Uterus (tissue), 4 donors: ENCODE measurements around the gene IRS2. TPM values are rescaled to one million over a fixed set of nuclear protein-coding genes. Genes with fewer than 3 reads are reported as not detected.

ENCODE experiments used
- DNase-seq, 2 donors: peaks; one replicate each; pipeline ENCODE4 v3.0.0-alpha.2; 2019 to 2020
- H3K27ac ChIP-seq, 2 donors: fragments of 200-600 bp; sonication (generic); 1 replicate in 1 of 2; 2 replicates in 1 of 2; pipeline ENCODE4 v1.5.1; 2016 to 2018
- H3K27me3 ChIP-seq, 2 donors: fragments of 200-600 bp; sonication (generic); one replicate each; pipeline ENCODE4 v1.5.1; 2018 to 2019; ENCODE audit warnings: control low read depth in 1 of 2
- H3K36me3 ChIP-seq, 2 donors: fragments of 200-600 bp; sonication (generic); one replicate each; pipeline ENCODE4 v1.5.1; 2019; ENCODE audit warnings: control low read depth in 1 of 2
- H3K4me1 ChIP-seq, 2 donors: fragments of 200-600 bp; sonication (generic); one replicate each; pipeline ENCODE4 v1.5.1; 2018 to 2019; ENCODE audit warnings: control low read depth in 1 of 2
- H3K4me3 ChIP-seq, 2 donors: fragments of 200-600 bp; sonication (generic); 1 replicate in 1 of 2; 2 replicates in 1 of 2; pipeline ENCODE4 v1.5.1; 2018 to 2019; ENCODE audit warnings: mild to moderate bottlenecking in 1 of 2
- H3K9me3 ChIP-seq, 2 donors: fragments of 200-600 bp; sonication (generic); one replicate each; pipeline ENCODE4 v1.5.1; 2019; ENCODE audit warnings: control low read depth in 1 of 2
- POLR2A ChIP-seq, 2 donors: fragments of 450-650 bp; IDR thresholded peaks; one replicate each; pipeline ENCODE4 v1.6.1; 2016; ENCODE audit warnings: antibody characterized with exemption in 2 of 2, mild to moderate bottlenecking in 1 of 2, moderate library complexity in 1 of 2
- intact Hi-C: fragments of 100-400 bp; cut with DNase I; formaldehyde crosslinking; loops from one replicate; pipeline ENCODE4 v1.15.1; 2023; ENCODE audit warnings: low total_unique reads
- total RNA-seq, 4 donors: library from RNA; depleted of rRNA in 3 of 4; stranded (reverse); fragments of >200 nt in 3 of 4; gene quantifications; one replicate each; pipeline versions ENCODE4 v1.1.0 to v1.2.4, GENCODE V29; 2014 to 2023
- TF ChIP-seq, protein P1 (sequence below), 4 experiments: fragments of 200-600 bp in 2 of 4; fragments of 450-650 bp in 2 of 4; sonication (generic) in 2 of 4; IDR thresholded peaks; one replicate each; pipeline ENCODE4 v1.5.1; 2016 to 2019; ENCODE audit warnings: antibody characterized with exemption in 4 of 4, mild to moderate bottlenecking in 2 of 4, moderate library complexity in 1 of 4
- donor health status: DM: yes; HTN: yes; CAD: no.

Gene IRS2
- total RNA-seq, 4 donors from 2014 or later: 6.5 to 20.3 (median 11.7) TPM

DNA sequence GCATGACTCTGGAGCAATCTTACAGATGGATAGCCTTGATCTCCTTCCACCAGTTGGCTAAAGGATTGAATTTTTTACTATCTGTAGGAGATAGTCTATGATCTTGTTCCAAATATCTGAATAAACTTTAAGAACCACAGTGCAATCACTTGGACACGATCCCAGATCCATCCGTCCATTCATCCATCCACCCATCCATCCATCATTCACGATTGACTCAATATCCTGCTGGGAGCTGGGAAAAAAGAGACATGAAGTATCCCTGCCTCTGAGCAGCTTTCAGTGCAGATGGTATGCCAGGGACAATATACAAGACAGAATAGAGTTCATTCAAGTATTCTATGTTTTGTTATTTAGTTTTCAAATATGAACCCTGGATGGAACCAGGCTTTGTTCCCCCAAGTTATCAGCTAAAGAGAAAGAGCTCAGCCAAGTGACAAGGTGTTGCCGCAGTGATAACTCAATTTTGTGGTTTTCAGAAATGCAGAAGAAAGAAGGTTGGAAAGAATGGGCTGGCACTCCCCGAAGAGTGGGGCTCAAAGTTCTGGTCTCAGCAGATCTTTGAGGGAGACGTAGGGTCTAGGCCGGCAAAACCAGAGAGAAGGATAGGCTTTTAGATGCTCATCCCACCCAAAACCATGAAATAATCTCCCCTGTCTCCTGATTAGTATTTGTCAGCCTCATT lies 66.3 kb downstream of the IRS2 start:
- H3K36me3 ChIP-seq: no peaks in the 10 kb centered on the region
- H3K9me3 ChIP-seq: no peaks in the 10 kb centered on the region
- TF ChIP-seq POLR2A (IDR thresholded peaks at IDR 0.05): no peak
- TF ChIP-seq, protein P1, sequence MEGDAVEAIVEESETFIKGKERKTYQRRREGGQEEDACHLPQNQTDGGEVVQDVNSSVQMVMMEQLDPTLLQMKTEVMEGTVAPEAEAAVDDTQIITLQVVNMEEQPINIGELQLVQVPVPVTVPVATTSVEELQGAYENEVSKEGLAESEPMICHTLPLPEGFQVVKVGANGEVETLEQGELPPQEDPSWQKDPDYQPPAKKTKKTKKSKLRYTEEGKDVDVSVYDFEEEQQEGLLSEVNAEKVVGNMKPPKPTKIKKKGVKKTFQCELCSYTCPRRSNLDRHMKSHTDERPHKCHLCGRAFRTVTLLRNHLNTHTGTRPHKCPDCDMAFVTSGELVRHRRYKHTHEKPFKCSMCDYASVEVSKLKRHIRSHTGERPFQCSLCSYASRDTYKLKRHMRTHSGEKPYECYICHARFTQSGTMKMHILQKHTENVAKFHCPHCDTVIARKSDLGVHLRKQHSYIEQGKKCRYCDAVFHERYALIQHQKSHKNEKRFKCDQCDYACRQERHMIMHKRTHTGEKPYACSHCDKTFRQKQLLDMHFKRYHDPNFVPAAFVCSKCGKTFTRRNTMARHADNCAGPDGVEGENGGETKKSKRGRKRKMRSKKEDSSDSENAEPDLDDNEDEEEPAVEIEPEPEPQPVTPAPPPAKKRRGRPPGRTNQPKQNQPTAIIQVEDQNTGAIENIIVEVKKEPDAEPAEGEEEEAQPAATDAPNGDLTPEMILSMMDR (IDR thresholded peaks at IDR 0.05): no peak
- no peaks in the 10 kb centered on the region for H3K4me1 ChIP-seq
- no peaks in the 10 kb centered on the region for H3K27me3 ChIP-seq
- no peak for DNase-seq
- intact Hi-C loops: no loop called here
- no peak overlapping the region for H3K27ac ChIP-seq
- no peak overlapping the region for H3K4me3 ChIP-seq

DNA sequence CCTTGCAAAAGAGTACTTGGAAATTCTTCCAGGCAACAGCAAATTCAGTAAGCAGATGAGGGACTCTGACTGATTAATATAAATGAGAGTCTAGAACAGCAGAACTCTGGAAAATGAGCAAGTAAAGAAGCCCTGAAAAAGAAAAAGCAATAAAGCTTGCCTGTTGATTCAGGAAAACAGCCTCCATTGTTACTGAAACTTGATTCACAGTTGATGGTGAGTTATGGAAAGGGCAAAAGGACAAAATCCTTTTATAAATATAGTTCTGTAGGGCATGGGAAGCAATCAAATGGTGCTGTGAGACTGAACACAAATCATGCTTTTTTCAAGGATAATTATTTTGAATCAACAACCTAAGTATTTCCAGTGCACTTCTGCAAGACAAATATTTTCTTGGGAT lies 67.7 kb downstream of the IRS2 start:
- Histone ChIP-seq H3K4me1 (no peaks in the 10 kb centered on the region), H3K9me3 (no peaks in the 10 kb centered on the region), H3K27ac (no peak overlapping the region), H3K4me3 (no peak overlapping the region), H3K27me3 (no peaks in the 10 kb centered on the region), H3K36me3 (no peaks in the 10 kb centered on the region)
- no peak for TF ChIP-seq POLR2A (IDR thresholded peaks at IDR 0.05)
- TF ChIP-seq, protein P1 (IDR thresholded peaks at IDR 0.05): no peak
- DNase-seq: no peak
- intact Hi-C loops: no loop called here

DNA sequence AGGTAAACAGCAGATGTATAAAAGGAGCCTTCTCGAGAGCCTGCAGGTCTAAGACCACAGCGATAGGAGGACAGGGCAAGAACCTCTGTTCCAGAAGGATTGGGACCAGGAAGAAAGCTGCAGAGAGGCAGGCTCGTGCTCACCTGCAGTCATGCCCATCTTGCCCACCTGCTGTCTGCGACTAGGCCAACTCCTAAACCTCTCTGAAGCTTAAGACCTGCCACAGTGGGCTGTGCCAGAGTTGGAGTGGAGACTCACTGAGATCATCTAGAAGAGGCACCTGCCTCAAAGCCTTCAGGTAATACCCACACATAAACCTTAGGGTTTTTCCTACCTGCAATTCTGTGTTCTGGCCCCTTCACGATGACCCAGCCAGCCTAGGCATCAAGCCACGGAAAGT lies 68.7 kb downstream of the IRS2 start:
- H3K27ac ChIP-seq: no peak overlapping the region
- H3K9me3 ChIP-seq: no peaks in the 10 kb centered on the region
- DNase-seq: no peak
- intact Hi-C loops: no loop called here
- no peak overlapping the region for H3K4me3 ChIP-seq
- H3K36me3 ChIP-seq: no peaks in the 10 kb centered on the region
- H3K4me1 ChIP-seq: no peaks in the 10 kb centered on the region
- no peak for TF ChIP-seq POLR2A (IDR thresholded peaks at IDR 0.05)
- TF ChIP-seq, protein P1 (IDR thresholded peaks at IDR 0.05): no peak
- H3K27me3 ChIP-seq: no peaks in the 10 kb centered on the region

DNA sequence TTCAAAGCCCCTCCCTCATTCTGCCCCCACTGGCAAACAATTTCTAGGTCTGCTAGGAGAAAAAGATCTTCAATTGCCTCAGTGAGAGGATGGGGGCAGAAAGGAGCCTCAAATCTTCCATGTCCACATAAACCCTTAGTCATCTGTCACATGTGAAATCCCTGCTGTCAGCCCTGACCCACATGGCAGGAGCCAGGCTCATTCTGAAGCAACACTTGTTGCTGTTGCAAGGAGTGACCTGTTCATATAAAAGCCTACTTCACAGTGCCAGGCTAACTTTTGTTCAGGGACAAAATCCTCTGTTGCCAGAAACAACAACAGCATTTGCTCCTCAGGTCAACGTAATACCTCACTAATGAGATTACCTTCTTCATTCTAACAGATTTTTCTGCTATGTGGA lies 70.5 kb downstream of the IRS2 start:
- H3K27me3 ChIP-seq: no peaks in the 10 kb centered on the region
- H3K27ac ChIP-seq: no peak overlapping the region
- no peaks in the 10 kb centered on the region for H3K36me3 ChIP-seq
- H3K9me3 ChIP-seq: no peaks in the 10 kb centered on the region
- intact Hi-C loops: no loop called here
- no peaks in the 10 kb centered on the region for H3K4me1 ChIP-seq
- TF ChIP-seq POLR2A (IDR thresholded peaks at IDR 0.05): no peak
- TF ChIP-seq, protein P1 (IDR thresholded peaks at IDR 0.05): no peak
- H3K4me3 ChIP-seq: no peak overlapping the region
- no peak for DNase-seq

DNA sequence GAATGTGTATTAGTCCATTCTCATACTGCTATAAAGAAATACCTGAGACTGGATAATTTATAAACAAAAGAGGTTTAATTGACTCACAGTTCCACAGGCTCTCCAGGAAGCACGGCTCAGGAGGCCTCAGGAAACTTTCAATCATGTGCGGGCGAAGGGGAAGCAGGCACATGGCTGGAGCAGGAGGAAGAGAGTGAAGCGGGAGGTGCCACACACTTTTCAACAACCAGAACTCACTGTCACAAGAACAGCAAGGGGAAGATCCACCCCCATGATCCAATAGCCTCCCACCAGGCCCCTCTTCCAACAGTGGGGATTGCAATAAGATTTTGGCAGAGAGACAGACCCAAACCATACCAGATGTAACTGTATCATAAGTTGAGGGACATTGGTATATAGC lies 72.7 kb downstream of the IRS2 start:
- intact Hi-C loops: no loop called here
- Histone ChIP-seq H3K4me1 (no peaks in the 10 kb centered on the region), H3K27me3 (no peaks in the 10 kb centered on the region), H3K36me3 (no peaks in the 10 kb centered on the region), H3K27ac (no peak overlapping the region), H3K4me3 (no peak overlapping the region), H3K9me3 (no peaks in the 10 kb centered on the region)
- no peak for TF ChIP-seq POLR2A (IDR thresholded peaks at IDR 0.05)
- TF ChIP-seq, protein P1 (IDR thresholded peaks at IDR 0.05): no peak
- DNase-seq: no peak
